Mesendoderm (in vitro differentiated cells): ENCODE results near the gene COMMD1.
A peak's percentile ranks its signal among the peaks of the same experiment; 100 is the strongest.
"Not testable (repeated sequence)": the region's sequence is repeated elsewhere in the genome, so short reads cannot be mapped to it uniquely, and the experiment has no call there.

ENCODE experiments used
- DNase-seq: peaks from one replicate; pipeline ENCODE4 v3.0.0; 2013
- H2AK5ac ChIP-seq: 2 replicates; pipeline ENCODE4 v1.6.1; 2013; ENCODE audit warnings: low read length, inconsistent platforms
- H2BK120ac ChIP-seq: 2 replicates; pipeline ENCODE4 v1.6.1; 2013; ENCODE audit warnings: low read depth, mild to moderate bottlenecking, low read length, moderate library complexity, mixed read lengths
- H2BK15ac ChIP-seq: replicated peaks from 2 replicates; pipeline ENCODE4 v1.6.1; 2013; ENCODE audit warnings: low read depth, mild to moderate bottlenecking, moderate library complexity
- H2BK5ac ChIP-seq: 2 replicates; pipeline ENCODE4 v1.6.1; 2013; ENCODE audit warnings: low read length, inconsistent platforms
- H3K18ac ChIP-seq: 2 replicates; pipeline ENCODE4 v1.6.1; 2013; ENCODE audit warnings: mild to moderate bottlenecking, low read length, mixed read lengths
- H3K23ac ChIP-seq: one replicate; pipeline ENCODE4 v1.6.1; 2013; ENCODE audit warnings: low read length
- H3K27ac ChIP-seq: 2 replicates; pipeline ENCODE4 v1.5.1; 2013; ENCODE audit warnings: low read depth, mild to moderate bottlenecking, inconsistent platforms, low read length, moderate library complexity
- H3K27me3 ChIP-seq: 2 replicates; pipeline ENCODE4 v1.6.1; 2013; ENCODE audit warnings: low read length, control low read depth, mild to moderate bottlenecking, inconsistent platforms; ENCODE audit not compliant: insufficient read depth, poor library complexity
- H3K36me3 ChIP-seq: 2 replicates; pipeline ENCODE4 v1.6.1; 2013; ENCODE audit warnings: low read length, inconsistent platforms; ENCODE audit not compliant: control insufficient read depth, insufficient read depth
- H3K4ac ChIP-seq: one replicate; pipeline ENCODE4 v1.6.1; 2013; ENCODE audit warnings: low read depth, mild to moderate bottlenecking, low read length, moderate library complexity
- H3K4me1 ChIP-seq: 2 replicates; pipeline ENCODE4 v1.6.1; 2013; ENCODE audit warnings: low read depth, low read length, inconsistent platforms; ENCODE audit not compliant: control insufficient read depth
- H3K4me2 ChIP-seq: 2 replicates; pipeline ENCODE4 v1.6.1; 2013; ENCODE audit warnings: low read length
- H3K4me3 ChIP-seq: 2 replicates; pipeline ENCODE4 v1.5.1; 2013; ENCODE audit warnings: mild to moderate bottlenecking, low read length
- H3K56ac ChIP-seq: one replicate; pipeline ENCODE4 v1.6.1; 2013; ENCODE audit warnings: low read length
- H3K79me1 ChIP-seq: 2 replicates; pipeline ENCODE4 v1.6.1; 2013; ENCODE audit warnings: low read length, inconsistent platforms
- H3K79me2 ChIP-seq: 2 replicates; pipeline ENCODE4 v1.6.1; 2013; ENCODE audit warnings: mild to moderate bottlenecking, low read length; ENCODE audit not compliant: control insufficient read depth, insufficient read depth
- H3K9ac ChIP-seq: 2 replicates; pipeline ENCODE4 v1.6.1; 2013; ENCODE audit warnings: low read length, inconsistent platforms
- H4K5ac ChIP-seq: one replicate; pipeline ENCODE4 v1.6.1; 2013; ENCODE audit warnings: low read length
- H4K8ac ChIP-seq: one replicate; pipeline ENCODE4 v1.6.1; 2013; ENCODE audit warnings: low read depth, mild to moderate bottlenecking, control low read depth, low read length, moderate library complexity
- WGBS: extraction: QIAGEN DNeasy Blood & Tissue Kit; methylation state at CpG from one replicate; pipeline ENCODE4 v1.1.7; 2013; ENCODE audit warnings: low lambda C conversion rate, missing lambda C conversion rate; ENCODE audit not compliant: insufficient coverage; ENCODE audit errors: extremely low coverage; 5-methylcytosine and 5-hydroxymethylcytosine counted together

Gene COMMD1

DNA sequence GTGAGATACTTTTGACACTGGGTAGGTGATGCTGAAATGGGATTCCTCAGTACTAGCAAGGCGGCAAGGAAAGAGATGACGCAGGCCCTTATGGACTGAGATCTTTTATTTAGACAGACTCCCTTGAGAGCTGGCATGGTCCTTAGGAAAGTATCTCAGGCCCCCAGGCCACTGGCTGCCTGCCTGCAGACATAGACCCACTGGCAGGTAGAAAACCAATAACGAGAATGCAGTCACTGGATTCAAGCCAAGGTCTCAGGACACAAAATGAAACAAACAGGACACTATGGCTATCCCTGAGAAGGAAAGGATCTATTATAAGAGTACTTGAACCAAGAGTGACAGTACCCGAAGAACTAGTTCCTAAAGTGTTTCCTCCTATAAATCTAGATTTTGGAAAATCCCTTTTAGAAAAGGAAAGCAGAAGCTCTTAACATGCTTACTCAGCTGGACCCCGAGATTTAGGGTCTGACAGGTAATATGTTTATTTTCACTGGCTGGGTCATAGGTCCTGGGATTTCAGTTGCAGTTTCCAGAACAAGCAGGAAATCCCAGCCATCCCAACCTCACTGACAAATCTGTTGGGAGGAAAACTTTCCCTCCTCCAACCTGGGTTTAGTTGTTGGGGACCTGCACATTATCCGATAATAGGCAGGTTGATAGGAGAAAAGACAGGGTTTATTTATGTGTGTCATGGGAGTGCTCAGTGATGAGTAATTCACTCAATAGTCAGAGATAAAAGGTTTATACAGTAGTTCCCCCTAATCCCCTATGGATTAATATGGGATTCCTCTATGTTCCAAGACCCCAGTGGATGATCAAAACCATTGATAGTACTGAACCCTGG, 44.5 kb downstream of the COMMD1 start:
- H3K27ac ChIP-seq = no peak overlapping the region
- no peaks in the 10 kb centered on the region for H3K36me3 ChIP-seq
- no peak overlapping the region for H2AK5ac ChIP-seq
- H3K79me1 ChIP-seq = no peaks in the 10 kb centered on the region
- no peaks in the 10 kb centered on the region for H3K4me1 ChIP-seq
- no peak overlapping the region for H4K8ac ChIP-seq
- H2BK120ac ChIP-seq = no peak overlapping the region
- H3K4me3 ChIP-seq = no peak overlapping the region
- no peak overlapping the region for H3K23ac ChIP-seq
- H3K56ac ChIP-seq = no peak overlapping the region
- H3K27me3 ChIP-seq = no peaks in the 10 kb centered on the region
- H3K9ac ChIP-seq = no peak overlapping the region
- H3K18ac ChIP-seq = peak overlapping the region; percentile 3
- no peak overlapping the region for H3K4me2 ChIP-seq
- no peak overlapping the region for H2BK5ac ChIP-seq
- DNase-seq = no peak
- no peak overlapping the region for H4K5ac ChIP-seq
- no peak overlapping the region for H2BK15ac ChIP-seq
- no peak overlapping the region for H3K4ac ChIP-seq
- no CpG with 5 or more reads among the region's 6 CpGs for WGBS
- no peaks in the 10 kb centered on the region for H3K79me2 ChIP-seq

DNA sequence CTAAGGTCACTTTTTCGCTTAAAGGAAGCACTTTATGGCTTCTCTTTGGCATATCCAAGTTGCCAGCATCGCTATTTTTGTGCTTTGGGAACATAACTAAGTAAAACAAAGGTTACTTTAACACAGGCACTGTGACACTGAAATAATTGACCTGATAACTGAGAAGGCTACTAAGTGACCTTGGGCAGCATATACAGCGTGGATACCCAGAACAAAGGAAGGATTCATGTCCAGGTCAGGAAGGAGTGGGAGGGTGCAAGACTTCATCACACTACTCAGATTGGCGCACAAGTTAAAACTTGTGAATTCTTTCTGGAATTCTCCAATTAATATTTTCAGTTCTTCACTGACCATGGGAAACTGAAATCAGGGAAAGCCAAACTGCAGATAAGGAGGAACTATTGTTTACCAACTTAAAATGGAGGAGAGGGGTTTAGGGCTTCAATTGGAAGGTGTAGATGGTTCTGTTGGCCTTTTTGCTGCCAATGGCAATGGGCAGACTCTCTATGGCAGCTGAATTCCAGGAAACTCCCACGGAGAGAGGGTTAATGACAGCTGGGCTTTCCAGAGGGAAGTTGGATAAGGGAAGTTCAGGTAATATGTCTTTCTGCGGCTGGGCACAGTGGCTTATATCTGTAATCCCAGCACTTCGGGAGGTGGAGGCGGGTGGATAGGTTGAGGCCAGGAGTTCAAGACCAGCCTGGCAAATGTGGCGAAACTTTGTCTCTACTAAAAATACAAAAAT, 45.3 kb downstream of the COMMD1 start:
- Histone ChIP-seq H3K79me1 (no peaks in the 10 kb centered on the region), H3K4me3 (no peak overlapping the region), H2BK15ac (no peak overlapping the region), H3K79me2 (no peaks in the 10 kb centered on the region), H3K27me3 (no peaks in the 10 kb centered on the region), H3K36me3 (no peaks in the 10 kb centered on the region), H3K4me2 (no peak overlapping the region), H4K8ac (no peak overlapping the region), H3K4ac (no peak overlapping the region), H3K56ac (no peak overlapping the region), H3K4me1 (no peaks in the 10 kb centered on the region), H2BK120ac (no peak overlapping the region), H3K27ac (no peak overlapping the region), H2BK5ac (no peak overlapping the region), H3K23ac (no peak overlapping the region), H2AK5ac (no peak overlapping the region), H3K18ac (no peak overlapping the region), H3K9ac (no peak overlapping the region), H4K5ac (no peak overlapping the region)
- WGBS = no CpG with 5 or more reads among the region's 9 CpGs
- no peak for DNase-seq

DNA sequence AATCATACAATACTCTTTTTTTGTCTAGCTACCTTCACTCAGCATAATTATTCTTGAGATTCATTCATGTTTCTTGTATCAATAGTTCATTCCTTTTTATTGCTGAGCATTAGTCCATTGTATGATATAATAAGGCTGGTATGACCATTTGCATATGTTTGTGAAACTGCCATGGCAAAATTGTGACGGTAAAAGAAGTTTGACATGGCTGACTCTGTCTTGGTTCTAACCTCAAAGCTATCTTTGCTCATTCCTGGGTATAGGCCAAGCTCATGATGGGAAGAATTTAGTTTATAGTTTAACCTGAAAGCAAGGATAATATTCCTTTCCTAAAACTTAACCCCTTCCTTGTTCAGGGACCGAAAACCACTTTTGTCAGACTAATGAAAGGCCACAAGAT, 46.4 kb downstream of the COMMD1 start:
- Histone ChIP-seq H3K4me3 (no peak overlapping the region), H2BK120ac (no peak overlapping the region), H3K27ac (no peak overlapping the region), H4K5ac (no peak overlapping the region), H3K79me1 (no peaks in the 10 kb centered on the region), H3K23ac (no peak overlapping the region), H2BK5ac (no peak overlapping the region), H3K9ac (no peak overlapping the region), H3K27me3 (no peaks in the 10 kb centered on the region), H3K18ac (no peak overlapping the region), H3K4ac (no peak overlapping the region), H2AK5ac (no peak overlapping the region), H3K36me3 (no peaks in the 10 kb centered on the region), H3K4me2 (no peak overlapping the region), H3K4me1 (no peaks in the 10 kb centered on the region), H2BK15ac (no peak overlapping the region), H3K56ac (no peak overlapping the region), H4K8ac (no peak overlapping the region), H3K79me2 (no peaks in the 10 kb centered on the region)
- DNase-seq = no peak
- no CpG with 5 or more reads among the region's 2 CpGs for WGBS

DNA sequence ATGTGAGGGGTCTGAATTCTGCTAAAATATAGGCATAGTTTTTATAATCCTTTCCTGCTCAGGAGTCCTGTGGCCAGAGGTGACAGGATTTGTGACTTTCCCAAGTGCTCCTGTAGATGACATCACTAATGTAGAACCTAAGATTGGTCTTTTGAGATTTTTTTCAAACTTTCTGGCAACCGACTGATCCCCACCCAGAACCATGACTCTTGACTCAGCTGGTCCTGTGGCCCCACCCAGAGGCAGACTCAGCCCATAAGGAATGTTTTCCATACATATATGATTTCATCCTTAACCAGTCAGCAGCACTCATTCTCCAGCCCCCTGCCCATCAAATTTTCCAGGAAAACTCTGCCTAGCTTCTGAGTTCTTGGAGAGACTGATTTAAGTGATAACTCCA, 46.8 kb downstream of the COMMD1 start:
- Histone ChIP-seq H3K4me3 (no peak overlapping the region), H3K4me1 (no peaks in the 10 kb centered on the region)

DNA sequence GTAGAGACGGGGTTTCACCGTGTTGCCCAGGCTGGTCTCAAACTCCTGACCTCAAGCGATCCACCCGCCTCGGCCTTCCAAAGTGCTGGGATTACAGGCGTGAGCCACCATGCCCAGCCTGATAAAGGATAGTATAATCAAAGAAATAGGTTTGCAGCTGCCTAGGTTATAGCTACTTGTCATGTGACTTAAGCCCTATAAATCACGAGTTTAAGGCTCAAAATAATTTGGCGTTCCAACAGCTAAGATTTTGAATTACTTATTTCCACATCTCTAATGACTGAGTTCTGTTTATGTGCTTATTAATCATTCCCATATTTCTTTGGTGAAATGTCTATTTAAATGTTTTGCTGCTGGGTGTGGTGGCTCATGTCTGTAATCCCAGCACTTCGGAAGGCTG, 49.4 kb downstream of the COMMD1 start:
- H2BK15ac ChIP-seq, H3K4me3 ChIP-seq, H3K23ac ChIP-seq, H3K4ac ChIP-seq, H4K5ac ChIP-seq, H3K27ac ChIP-seq, H2BK120ac ChIP-seq, H2BK5ac ChIP-seq, H3K4me2 ChIP-seq, H3K18ac ChIP-seq, H3K36me3 ChIP-seq, H3K79me1 ChIP-seq, H3K79me2 ChIP-seq, H3K9ac ChIP-seq, DNase-seq, H3K56ac ChIP-seq, H4K8ac ChIP-seq, H3K27me3 ChIP-seq, H3K4me1 ChIP-seq, H2AK5ac ChIP-seq: not testable (repeated sequence)
- whole genome bisulfite sequencing = no CpG with 5 or more reads among the region's 9 CpGs

More for the DNA sequence above, 46.8 kb downstream of the COMMD1 start:
- no peak overlapping the region for H3K9ac ChIP-seq
- no peak overlapping the region for H2BK5ac ChIP-seq
- no peak overlapping the region for H2BK15ac ChIP-seq
- H3K27ac ChIP-seq = no peak overlapping the region
- H2AK5ac ChIP-seq = no peak overlapping the region
- no peaks in the 10 kb centered on the region for H3K79me2 ChIP-seq
- no peak overlapping the region for H3K56ac ChIP-seq
- no peak overlapping the region for H4K5ac ChIP-seq
- no peak overlapping the region for H3K23ac ChIP-seq
- H3K4me2 ChIP-seq = no peak overlapping the region
- no peak overlapping the region for H2BK120ac ChIP-seq
- H3K4ac ChIP-seq = no peak overlapping the region
- no peaks in the 10 kb centered on the region for H3K27me3 ChIP-seq
- H3K79me1 ChIP-seq = no peaks in the 10 kb centered on the region
- H3K18ac ChIP-seq = no peak overlapping the region
- WGBS = no CpG with 5 or more reads among the region's 1 CpG
- no peaks in the 10 kb centered on the region for H3K36me3 ChIP-seq
- no peak overlapping the region for H4K8ac ChIP-seq
- no peak for DNase-seq
